IMR-90 (cell line): ENCODE results near the gene CNTLN. TPM values are rescaled to one million over a fixed set of nuclear protein-coding genes. Genes with fewer than 3 reads are reported as not detected.
A peak's percentile ranks its signal among the peaks of the same experiment; 100 is the strongest.

ENCODE experiments used
- ATAC-seq: fragments of 200-7000 bp; cut with Tn5 transposase; 2 replicates; pipeline ENCODE4 v1.9.1; 2020; ENCODE audit warnings: low read depth, mild to moderate bottlenecking, moderate library complexity
- BruUV-seq: library from RNA; stranded (reverse); fragments of 400-500 nt; replicated peaks from 2 replicates; lab custom pipeline; 2021; lab: Mats Ljungman, UMichigan
- CTCF ChIA-PET: fragments of 300-600 bp; formaldehyde crosslinking; extraction: SDS; loops from one replicate; lab custom pipeline; 2021; ENCODE audit warnings: antibody characterized with exemption; lab: Yijun Ruan, JAX
- POLR2A ChIA-PET: fragments of 300-600 bp; sonication (Branson Sonifier 250); formaldehyde crosslinking; loops from one replicate; lab custom pipeline; 2022; ENCODE audit warnings: antibody characterized with exemption; ENCODE audit not compliant: unreplicated experiment; lab: Charles Lee
- DNase-seq: peaks from one replicate; pipeline ENCODE4 v3.0.0; 2013
- H2AFZ ChIP-seq: replicated peaks from 2 replicates; pipeline ENCODE3; 2013; ENCODE audit warnings: low read length, mild to moderate bottlenecking; ENCODE audit not compliant: poor library complexity
- H2AK5ac ChIP-seq: 2 replicates; pipeline ENCODE4 v1.6.1; 2013; ENCODE audit warnings: low read depth, low read length, inconsistent platforms
- H2AK9ac ChIP-seq: replicated peaks from 2 replicates; pipeline ENCODE3; 2013; ENCODE audit warnings: mild to moderate bottlenecking, low read depth, low read length, moderate library complexity; ENCODE audit not compliant: poor library complexity
- H2BK120ac ChIP-seq: 2 replicates; pipeline ENCODE4 v1.6.1; 2013; ENCODE audit warnings: low read depth, low read length, inconsistent platforms
- H2BK15ac ChIP-seq: 3 replicates; pipeline ENCODE4 v1.6.1; 2013; ENCODE audit warnings: low read depth, low read length, inconsistent platforms
- H2BK20ac ChIP-seq: 2 replicates; pipeline ENCODE4 v1.6.1; 2013; ENCODE audit warnings: low read depth, mild to moderate bottlenecking, inconsistent platforms, low read length, moderate library complexity
- H2BK5ac ChIP-seq: 2 replicates; pipeline ENCODE4 v1.6.1; 2013; ENCODE audit warnings: mild to moderate bottlenecking, low read depth, low read length, inconsistent platforms; ENCODE audit not compliant: poor library complexity, severe bottlenecking
- H3K14ac ChIP-seq: replicated peaks from 2 replicates; pipeline ENCODE4 v1.6.1; 2013; ENCODE audit warnings: low read depth, low read length, inconsistent platforms
- H3K18ac ChIP-seq: 2 replicates; pipeline ENCODE4 v1.6.1; 2013; ENCODE audit warnings: low read depth, low read length, control low read depth
- H3K23ac ChIP-seq: 2 replicates; pipeline ENCODE4 v1.6.1; 2013; ENCODE audit warnings: low read depth, low read length, inconsistent platforms
- H3K27ac ChIP-seq: 2 replicates; pipeline ENCODE4 v1.5.1; 2013; ENCODE audit warnings: mild to moderate bottlenecking, control low read depth, low read length; ENCODE audit not compliant: insufficient read depth
- H3K27me3 ChIP-seq: 2 replicates; pipeline ENCODE4 v1.6.1; 2013; ENCODE audit warnings: low read length; ENCODE audit not compliant: control insufficient read depth, insufficient read depth
- H3K36me3 ChIP-seq: 2 replicates; pipeline ENCODE4 v1.6.1; 2013; ENCODE audit warnings: low read length, mixed read lengths; ENCODE audit not compliant: control insufficient read depth, insufficient read depth
- H3K4ac ChIP-seq: 2 replicates; pipeline ENCODE4 v1.6.1; 2013; ENCODE audit warnings: low read depth, low read length, inconsistent platforms
- H3K4me1 ChIP-seq: 2 replicates; pipeline ENCODE4 v1.6.1; 2013; ENCODE audit warnings: low read length, mixed read lengths; ENCODE audit not compliant: control insufficient read depth, insufficient read depth
- H3K4me2 ChIP-seq: 2 replicates; pipeline ENCODE4 v1.6.1; 2013; ENCODE audit warnings: low read depth, mild to moderate bottlenecking, control low read depth, low read length, moderate library complexity
- H3K4me3 ChIP-seq: 2 replicates; pipeline ENCODE4 v1.5.1; 2013; ENCODE audit warnings: low read depth, mild to moderate bottlenecking, control low read depth, low read length, moderate library complexity; ENCODE audit not compliant: insufficient read depth
- H3K56ac ChIP-seq: 2 replicates; pipeline ENCODE4 v1.6.1; 2013; ENCODE audit warnings: low read length, inconsistent platforms; ENCODE audit not compliant: insufficient read depth; ENCODE audit errors: extremely low read depth
- H3K79me1 ChIP-seq, 2 experiments: 2 replicates each; pipeline ENCODE4 v1.6.1; 2013; ENCODE audit warnings: low read length in 2 of 2, inconsistent platforms in 1 of 2, low read depth in 1 of 2
- H3K9ac ChIP-seq: 2 replicates; pipeline ENCODE4 v1.6.1; 2013; ENCODE audit warnings: low read depth, low read length, control low read depth
- H3K9me1 ChIP-seq: 2 replicates; pipeline ENCODE4 v1.6.1; 2013; ENCODE audit warnings: low read length, inconsistent platforms; ENCODE audit not compliant: insufficient read depth
- H3K9me3 ChIP-seq: 2 replicates; pipeline ENCODE4 v1.6.1; 2013; ENCODE audit warnings: low read length; ENCODE audit not compliant: control insufficient read depth, insufficient read depth
- H4K20me1 ChIP-seq: 2 replicates; pipeline ENCODE4 v1.6.1; 2013; ENCODE audit warnings: low read length, inconsistent platforms; ENCODE audit not compliant: insufficient read depth
- H4K5ac ChIP-seq: 2 replicates; pipeline ENCODE4 v1.6.1; 2013; ENCODE audit warnings: mild to moderate bottlenecking, low read depth, low read length, control low read depth
- H4K8ac ChIP-seq, 2 experiments: 2 replicates each; pipeline ENCODE4 v1.6.1; 2013; ENCODE audit warnings: low read depth in 2 of 2, low read length in 2 of 2, control low read depth in 1 of 2, inconsistent platforms in 1 of 2
- H4K91ac ChIP-seq: 2 replicates; pipeline ENCODE4 v1.6.1; 2013; ENCODE audit warnings: low read depth, low read length, inconsistent platforms; ENCODE audit not compliant: insufficient read depth
- WGBS, 2 experiments: methylation state at CpG; one replicate each; pipeline versions ENCODE4 v1.1.5 to v1.1.7; 2013; ENCODE audit warnings: missing lambda C conversion rate in 2 of 2; ENCODE audit not compliant: insufficient read length in 1 of 2; ENCODE audit errors: extremely low coverage in 2 of 2; 5-methylcytosine and 5-hydroxymethylcytosine counted together
- dilution Hi-C: fragments of 300-500 bp; cut with HindIII; formaldehyde crosslinking; loops from one replicate; pipeline ENCODE4 v1.14.3; 2018; ENCODE audit warnings: low sequenced_read_pairs; ENCODE audit not compliant: unreplicated experiment
- in situ Hi-C: fragments of 300-500 bp; cut with MboI; formaldehyde crosslinking; loops from 3 replicates; pipeline ENCODE4 v1.14.3; 2019; ENCODE audit warnings: low sequenced_read_pairs, inconsistent platforms, mixed read lengths
- intact Hi-C: fragments of 100-400 bp; cut with micrococcal nuclease; formaldehyde crosslinking; loops from 2 replicates; pipeline ENCODE4 v1.10.0; 2022
- polyA plus RNA-seq, 3 experiments: library from polyadenylated mRNA; depleted of rRNA; stranded (reverse); fragments of >200 nt; gene quantifications; 2 replicates each; pipeline ENCODE4 v1.2.3, GENCODE V29; 2012; ENCODE audit warnings: low replicate concordance in 1 of 3
- total RNA-seq: library from RNA; depleted of rRNA; stranded (reverse); fragments of >200 nt; gene quantifications from 2 replicates; pipeline ENCODE4 v1.2.3, GENCODE V29; 2012
- TF ChIP-seq, protein P1 (sequence below): fragments of 150-350 bp; IDR thresholded peaks from 2 replicates; pipeline ENCODE4 v1.6.1; 2017; ENCODE audit warnings: mild to moderate bottlenecking, antibody characterized with exemption, low read length, low read depth

The CNTLN gene
- total and polyA plus RNA-seq, 2 of the 4 experiments (the other 2 are of a cell fraction): 3.8 to 5.9 TPM

DNA sequence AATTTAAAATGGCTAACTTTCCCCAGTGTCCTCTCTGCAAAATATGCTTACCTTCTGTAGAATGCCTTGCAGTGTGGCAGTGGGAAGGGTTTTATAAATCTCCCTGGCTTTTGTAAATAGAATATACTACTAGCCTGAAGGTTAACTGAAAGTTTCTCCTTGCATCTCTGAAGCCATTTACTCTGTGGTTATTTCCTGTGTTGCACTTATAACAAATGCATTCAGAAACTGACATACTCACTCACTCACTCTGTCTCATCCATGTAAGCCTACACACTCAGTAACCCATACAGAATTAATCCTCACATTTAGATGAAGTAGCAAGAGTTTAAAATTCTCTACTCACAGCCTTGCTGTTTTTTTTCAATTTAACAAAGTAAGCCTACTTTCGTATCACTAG is 356.9 kb downstream of the CNTLN start:
- dilution Hi-C loops (no loop called here), in situ Hi-C loops (no loop called here), intact Hi-C loops (no loop called here)
- H3K79me1 ChIP-seq: no peaks in the 10 kb centered on the region
- CTCF ChIA-PET: no interaction called here
- no peak overlapping the region for H3K23ac ChIP-seq
- DNase-seq (peak; percentile 4), ATAC-seq (peak; percentile 35)
- no peak overlapping the region for H2BK20ac ChIP-seq
- no peaks in the 10 kb centered on the region for H3K4me1 ChIP-seq
- no peak overlapping the region for H3K18ac ChIP-seq
- H2AK5ac ChIP-seq: no peak overlapping the region
- TF ChIP-seq, protein P1, sequence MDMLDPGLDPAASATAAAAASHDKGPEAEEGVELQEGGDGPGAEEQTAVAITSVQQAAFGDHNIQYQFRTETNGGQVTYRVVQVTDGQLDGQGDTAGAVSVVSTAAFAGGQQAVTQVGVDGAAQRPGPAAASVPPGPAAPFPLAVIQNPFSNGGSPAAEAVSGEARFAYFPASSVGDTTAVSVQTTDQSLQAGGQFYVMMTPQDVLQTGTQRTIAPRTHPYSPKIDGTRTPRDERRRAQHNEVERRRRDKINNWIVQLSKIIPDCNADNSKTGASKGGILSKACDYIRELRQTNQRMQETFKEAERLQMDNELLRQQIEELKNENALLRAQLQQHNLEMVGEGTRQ: no peak
- H3K9ac ChIP-seq: no peak overlapping the region
- no peak overlapping the region for H2AFZ ChIP-seq
- H2BK15ac ChIP-seq: no peak overlapping the region
- no peak overlapping the region for H3K14ac ChIP-seq
- no CpG with 5 or more reads among the region's 1 CpG for WGBS, 2 experiments
- no peak overlapping the region for H4K5ac ChIP-seq
- no peak overlapping the region for H2BK120ac ChIP-seq
- peaks cover 3% of the 10 kb centered on the region; the same call in 1 of the 2 replicates for H3K36me3 ChIP-seq
- no peak overlapping the region for H4K8ac ChIP-seq
- no peaks in the 10 kb centered on the region for H3K9me3 ChIP-seq
- no peak overlapping the region for H3K4me3 ChIP-seq
- no peak overlapping the region for H3K56ac ChIP-seq
- BruUV-seq: no TSS peak
- H3K4ac ChIP-seq: no peak overlapping the region
- H4K91ac ChIP-seq: no peak overlapping the region
- POLR2A ChIA-PET: no interaction called here
- H4K20me1 ChIP-seq: no peaks in the 10 kb centered on the region
- no peak overlapping the region for H2BK5ac ChIP-seq
- no peak overlapping the region for H3K4me2 ChIP-seq
- H2AK9ac ChIP-seq: no peak overlapping the region
- H3K27ac ChIP-seq: no peak overlapping the region
- H3K9me1 ChIP-seq: no peaks in the 10 kb centered on the region
- no peaks in the 10 kb centered on the region for H3K27me3 ChIP-seq
